IPS-15b (cell line): Measurements from ENCODE around the gene KRT24.

Experiments used
- H3K27me3 ChIP-seq: one replicate; pipeline ENCODE4 v1.6.1; 2013; ENCODE audit warnings: low read length; ENCODE audit not compliant: control insufficient read depth, insufficient read depth
- H3K36me3 ChIP-seq: one replicate; pipeline ENCODE4 v1.6.1; 2013; ENCODE audit warnings: low read length; ENCODE audit not compliant: control insufficient read depth, insufficient read depth
- H3K4me1 ChIP-seq: one replicate; pipeline ENCODE4 v1.6.1; 2013; ENCODE audit warnings: mild to moderate bottlenecking, low read length; ENCODE audit not compliant: control insufficient read depth, insufficient read depth
- H3K4me3 ChIP-seq: one replicate; pipeline ENCODE4 v1.5.1; 2013; ENCODE audit warnings: low read depth, low read length
- H3K9ac ChIP-seq: one replicate; pipeline ENCODE4 v1.6.1; 2013; ENCODE audit warnings: low read depth, mild to moderate bottlenecking, low read length
- H3K9me3 ChIP-seq: one replicate; pipeline ENCODE4 v1.6.1; 2013; ENCODE audit warnings: mild to moderate bottlenecking, low read length; ENCODE audit not compliant: control insufficient read depth, insufficient read depth

Gene KRT24

DNA sequence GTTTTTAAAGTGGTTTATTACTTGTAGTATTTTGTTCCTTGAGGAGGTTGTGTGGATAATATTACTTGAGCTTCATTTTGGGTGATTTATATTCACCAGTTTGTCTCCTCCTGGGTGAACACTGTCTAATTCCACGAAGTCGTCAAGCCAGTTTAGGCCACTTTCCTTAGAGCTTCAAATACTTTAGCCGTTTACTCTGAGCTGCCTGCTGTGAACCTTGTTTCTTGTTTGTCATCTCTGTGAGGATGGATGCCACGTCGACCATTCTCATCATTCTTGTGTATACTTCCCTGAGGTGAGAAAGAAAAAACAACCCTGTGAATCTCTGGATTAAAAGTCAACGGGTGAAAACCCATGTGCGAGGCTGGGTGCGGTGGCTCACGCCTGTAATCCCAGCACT is 9.0 kb downstream of the KRT24 start:
- Histone ChIP-seq H3K9me3 (no peaks in the 10 kb centered on the region), H3K4me3 (no peak overlapping the region), H3K36me3 (no peaks in the 10 kb centered on the region), H3K27me3 (no peaks in the 10 kb centered on the region), H3K9ac (no peak overlapping the region), H3K4me1 (no peaks in the 10 kb centered on the region)

DNA sequence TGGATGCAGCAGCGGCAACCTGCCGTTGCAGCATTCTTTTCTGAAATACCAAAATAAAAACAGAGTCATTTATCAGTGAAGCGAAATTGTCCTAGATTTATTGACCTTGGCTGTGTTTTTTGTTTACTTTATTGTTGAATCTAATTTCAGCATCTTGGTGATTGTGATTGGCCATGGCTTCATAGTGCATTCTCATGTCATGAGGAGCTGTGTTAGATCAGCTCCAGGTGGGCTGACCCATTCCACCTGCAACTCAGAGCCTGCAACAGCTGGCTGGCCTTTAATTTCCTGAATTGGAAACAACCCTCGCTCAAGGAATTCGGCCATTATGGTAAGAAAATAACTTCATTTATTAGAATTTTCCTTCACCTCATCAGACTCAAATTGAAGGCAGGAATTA is 16.4 kb downstream of the KRT24 start:
- Histone ChIP-seq H3K4me1 (no peaks in the 10 kb centered on the region), H3K4me3 (no peak overlapping the region), H3K27me3 (no peaks in the 10 kb centered on the region), H3K9ac (no peak overlapping the region), H3K36me3 (no peaks in the 10 kb centered on the region), H3K9me3 (no peaks in the 10 kb centered on the region)

DNA sequence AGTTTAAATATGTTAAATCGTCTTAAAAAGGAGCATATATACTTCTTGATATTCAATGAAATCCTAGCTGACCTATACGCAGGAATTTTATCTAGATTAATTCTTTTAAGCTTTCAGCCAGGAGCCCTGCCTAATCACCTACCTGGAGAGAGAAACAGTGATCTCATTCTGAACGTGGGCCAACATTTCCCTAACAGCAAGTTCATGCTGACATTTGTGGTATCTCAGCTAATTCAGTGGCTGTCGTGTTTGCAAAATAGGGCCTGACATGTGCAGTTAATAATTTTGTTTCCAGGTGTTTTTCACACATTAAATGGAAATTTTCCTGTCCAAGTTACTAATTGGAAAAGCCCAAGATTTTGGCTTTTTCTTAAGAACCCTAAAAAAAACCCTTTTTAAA is 17.4 kb downstream of the KRT24 start:
- Histone ChIP-seq H3K9me3 (no peaks in the 10 kb centered on the region), H3K4me1 (no peaks in the 10 kb centered on the region), H3K4me3 (no peak overlapping the region), H3K27me3 (no peaks in the 10 kb centered on the region), H3K9ac (no peak overlapping the region), H3K36me3 (no peaks in the 10 kb centered on the region)

DNA sequence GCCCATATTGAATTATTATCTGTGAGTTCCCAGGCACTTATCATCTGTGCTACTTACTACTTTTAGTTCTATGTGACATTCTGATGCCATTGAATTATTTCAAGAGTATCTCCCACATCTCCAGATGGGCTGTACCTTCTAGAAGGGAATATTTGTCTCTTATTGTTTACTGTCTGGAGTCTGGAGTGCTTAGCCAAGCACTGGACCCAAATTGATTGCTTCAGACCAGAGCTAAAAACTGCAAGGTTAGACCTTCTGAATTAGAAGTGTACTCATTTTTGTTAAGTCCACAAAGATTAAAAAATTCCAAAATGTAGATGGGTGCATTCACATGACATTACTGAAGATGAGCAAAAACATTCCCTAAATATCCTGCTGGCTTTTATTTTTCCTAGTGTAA is 22.6 kb downstream of the KRT24 start:
- Histone ChIP-seq H3K36me3 (no peaks in the 10 kb centered on the region), H3K27me3 (no peaks in the 10 kb centered on the region), H3K4me3 (no peak overlapping the region), H3K9me3 (no peaks in the 10 kb centered on the region), H3K4me1 (no peaks in the 10 kb centered on the region), H3K9ac (no peak overlapping the region)

DNA sequence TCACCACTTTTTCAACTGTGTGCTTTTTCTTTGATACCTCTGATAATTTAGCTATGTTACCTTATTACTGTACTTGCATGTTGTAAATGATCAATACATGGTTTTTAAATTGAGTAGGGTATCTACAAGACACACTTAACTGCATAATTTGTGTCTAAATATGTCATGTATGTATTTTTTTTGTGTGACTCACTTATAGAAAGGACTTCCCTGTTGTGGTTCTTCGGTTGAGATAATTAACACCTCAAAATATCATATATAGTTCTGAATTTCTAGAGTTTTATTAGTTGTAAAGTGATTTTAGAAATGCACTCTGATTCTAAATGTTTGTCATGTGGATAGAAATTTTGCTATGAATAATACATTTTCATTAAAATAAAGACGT is 24.0 kb downstream of the KRT24 start:
- Histone ChIP-seq H3K9ac (no peak overlapping the region), H3K27me3 (no peaks in the 10 kb centered on the region), H3K4me3 (no peak overlapping the region), H3K36me3 (no peaks in the 10 kb centered on the region), H3K9me3 (no peaks in the 10 kb centered on the region), H3K4me1 (no peaks in the 10 kb centered on the region)

DNA sequence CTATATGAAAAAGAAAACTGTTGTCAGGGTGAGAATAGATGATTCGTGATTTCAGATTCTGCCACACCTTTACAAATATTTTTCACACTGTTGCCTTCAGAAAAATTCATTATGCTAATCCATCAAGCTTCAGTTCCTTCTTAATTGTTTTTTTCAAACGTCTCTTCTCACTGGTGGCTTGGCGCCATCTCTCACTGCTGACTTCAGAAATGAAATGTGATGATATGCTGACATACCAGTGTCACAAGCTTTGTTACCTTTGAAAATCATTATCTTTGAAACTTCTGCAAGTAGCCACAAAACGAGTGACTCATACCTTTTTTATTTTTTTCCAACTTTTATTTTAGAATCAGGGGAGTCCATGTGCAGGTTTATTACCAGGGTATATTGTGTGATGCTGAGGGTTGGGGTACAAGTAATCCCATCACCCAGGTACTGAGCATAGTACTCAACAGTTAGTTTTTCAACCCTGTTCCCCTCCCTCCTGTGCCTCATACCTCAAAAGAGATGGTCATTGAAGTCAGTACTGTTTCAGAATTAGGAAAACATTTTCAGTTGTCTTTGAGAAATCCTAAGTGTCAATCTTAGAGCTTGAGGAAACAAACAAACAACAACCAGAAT is 24.5 kb downstream of the KRT24 start:
- no peaks in the 10 kb centered on the region for H3K4me1 ChIP-seq
- H3K9me3 ChIP-seq: no peaks in the 10 kb centered on the region
- H3K36me3 ChIP-seq: no peaks in the 10 kb centered on the region
- no peak overlapping the region for H3K4me3 ChIP-seq
- H3K27me3 ChIP-seq: no peaks in the 10 kb centered on the region
- no peak overlapping the region for H3K9ac ChIP-seq

DNA sequence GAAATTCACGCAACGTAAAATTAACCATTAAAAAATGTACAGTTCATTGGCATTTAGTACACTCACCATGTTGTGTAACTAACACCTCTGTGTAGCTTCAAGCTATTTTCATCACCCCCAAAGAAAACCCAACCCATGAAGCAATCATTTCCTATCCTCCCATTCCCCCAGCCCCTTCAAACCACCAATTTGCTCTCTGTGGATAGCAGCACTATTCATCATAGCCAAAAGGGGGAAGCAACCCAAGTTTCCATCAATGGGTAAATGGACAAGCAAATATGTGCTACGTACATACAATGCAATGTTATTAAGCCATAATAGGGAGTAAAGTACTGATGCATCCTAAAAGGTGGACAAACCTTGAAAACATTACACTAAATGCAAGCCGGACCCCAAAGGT is 27.6 kb downstream of the KRT24 start:
- Histone ChIP-seq H3K9me3 (no peaks in the 10 kb centered on the region), H3K27me3 (no peaks in the 10 kb centered on the region), H3K4me3 (no peak overlapping the region), H3K4me1 (peaks cover 6% of the 10 kb centered on the region), H3K36me3 (no peaks in the 10 kb centered on the region), H3K9ac (no peak overlapping the region)

DNA sequence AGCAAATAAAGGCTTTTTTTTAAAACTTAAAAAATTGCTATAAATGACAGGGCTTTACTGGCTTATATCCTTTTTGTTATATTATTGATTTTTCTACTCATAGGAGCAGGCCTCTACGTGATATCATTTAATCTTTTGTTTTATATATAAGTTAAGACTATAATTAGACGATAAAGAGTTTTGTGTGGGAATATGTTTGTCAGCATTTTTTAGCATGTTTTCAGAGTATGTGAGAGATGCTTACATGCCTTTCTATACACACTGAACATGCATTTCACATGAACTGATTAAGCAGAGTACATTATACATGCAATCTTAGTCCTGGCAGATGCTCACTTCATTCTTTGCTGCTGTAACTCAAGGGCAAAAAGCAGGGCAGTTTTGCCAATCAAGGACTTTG is 30.9 kb downstream of the KRT24 start:
- peaks cover 8% of the 10 kb centered on the region for H3K4me1 ChIP-seq
- no peak overlapping the region for H3K4me3 ChIP-seq
- no peaks in the 10 kb centered on the region for H3K9me3 ChIP-seq
- H3K27me3 ChIP-seq: no peaks in the 10 kb centered on the region
- H3K36me3 ChIP-seq: no peaks in the 10 kb centered on the region
- H3K9ac ChIP-seq: no peak overlapping the region

DNA sequence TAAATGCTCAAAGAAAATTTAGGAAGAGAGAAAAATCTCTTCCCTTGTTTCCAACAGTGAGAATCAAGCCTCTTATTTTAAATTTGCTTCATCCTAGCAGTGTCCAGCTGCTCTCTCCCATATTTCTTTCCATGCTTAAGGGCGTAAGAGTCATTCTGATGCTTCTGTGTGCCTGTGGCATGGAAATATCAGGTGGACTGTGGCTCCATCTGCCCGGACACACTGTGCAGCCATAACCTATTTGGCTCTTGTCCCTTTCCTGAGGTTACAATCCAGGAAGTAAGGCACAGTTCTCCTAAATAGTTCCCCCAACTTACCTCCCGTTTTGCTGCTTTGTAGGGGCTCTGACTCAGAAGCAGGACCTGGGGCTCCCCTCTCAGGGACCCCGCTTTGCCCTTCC is 32.3 kb downstream of the KRT24 start:
- no peaks in the 10 kb centered on the region for H3K9me3 ChIP-seq
- no peaks in the 10 kb centered on the region for H3K36me3 ChIP-seq
- H3K27me3 ChIP-seq: no peaks in the 10 kb centered on the region
- no peak overlapping the region for H3K4me3 ChIP-seq
- H3K9ac ChIP-seq: no peak overlapping the region
- peaks cover 8% of the 10 kb centered on the region for H3K4me1 ChIP-seq

DNA sequence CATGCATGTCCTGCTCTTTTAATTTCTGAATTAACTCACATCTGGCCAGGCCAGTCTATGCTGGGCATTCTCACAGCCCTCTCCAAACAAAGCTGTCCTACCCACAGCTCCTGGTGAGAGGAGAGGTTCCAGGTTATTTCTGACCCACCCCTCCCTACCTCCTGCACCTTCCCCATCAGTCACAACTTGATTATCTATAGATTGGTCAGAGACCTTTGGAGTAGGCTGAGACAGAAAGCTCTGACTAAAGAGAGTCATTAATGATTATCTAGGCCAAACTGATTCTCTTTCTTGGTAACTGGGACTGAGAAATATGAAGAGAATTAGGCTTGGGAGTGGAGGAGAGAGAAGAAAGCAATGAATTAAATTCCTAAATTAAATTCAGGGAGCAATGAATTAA is 37.2 kb downstream of the KRT24 start:
- H3K27me3 ChIP-seq: peaks cover 2% of the 10 kb centered on the region

DNA sequence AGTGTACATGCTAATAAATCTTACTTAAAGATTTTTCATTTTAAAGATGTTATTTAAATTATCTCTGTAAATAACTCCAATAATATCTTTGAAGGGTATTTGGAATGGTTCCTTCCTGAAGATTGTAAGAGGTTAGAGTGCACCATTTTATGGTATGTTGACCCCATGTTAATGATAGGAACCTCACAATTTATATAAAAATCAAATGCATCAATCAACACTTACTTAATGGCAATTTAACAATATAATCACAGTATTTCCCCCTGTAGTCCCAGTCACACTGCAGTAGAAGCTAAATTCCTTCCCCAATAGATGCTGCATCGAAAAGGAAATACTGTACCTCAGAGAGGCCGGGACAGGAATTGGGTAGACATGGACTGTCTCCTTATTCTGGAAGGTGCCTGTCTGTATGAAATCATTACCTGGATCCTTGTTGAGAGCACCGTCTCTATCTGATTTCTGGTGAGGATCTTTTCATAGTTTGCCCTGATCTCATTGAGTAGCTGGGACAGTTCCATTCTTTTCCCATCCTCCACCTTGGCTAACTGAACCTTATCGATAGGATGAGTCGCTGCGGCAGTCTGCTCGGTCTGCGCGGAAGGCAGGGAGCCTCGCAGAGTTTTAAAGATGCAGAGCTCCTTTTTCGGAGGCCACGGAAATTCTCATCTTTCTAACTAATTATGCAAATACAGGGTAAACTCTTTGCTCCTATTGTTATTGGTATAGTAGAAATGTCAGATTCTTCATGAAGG is 38.8 kb downstream of the KRT24 start, which contains the start of gene KRT222:
KRT222 (minus strand) TSS at position 596 of the 752 bp plus-strand sequence; CDS start at position 518, 78 bp downstream.
- Histone ChIP-seq H3K36me3 (no peaks in the 10 kb centered on the region), H3K9me3 (no peaks in the 10 kb centered on the region), H3K4me3 (peak within 1 kb of the TSS; percentile 45), H3K4me1 (peaks cover 2% of the 10 kb centered on the region), H3K27me3 (peaks cover 2% of the 10 kb centered on the region), H3K9ac (no peak within 1 kb of the TSS)

More for the DNA sequence above, 37.2 kb downstream of the KRT24 start:
- H3K4me1 ChIP-seq: peaks cover 7% of the 10 kb centered on the region
- no peak overlapping the region for H3K9ac ChIP-seq
- no peaks in the 10 kb centered on the region for H3K36me3 ChIP-seq
- H3K4me3 ChIP-seq: no peak overlapping the region
- no peaks in the 10 kb centered on the region for H3K9me3 ChIP-seq

DNA sequence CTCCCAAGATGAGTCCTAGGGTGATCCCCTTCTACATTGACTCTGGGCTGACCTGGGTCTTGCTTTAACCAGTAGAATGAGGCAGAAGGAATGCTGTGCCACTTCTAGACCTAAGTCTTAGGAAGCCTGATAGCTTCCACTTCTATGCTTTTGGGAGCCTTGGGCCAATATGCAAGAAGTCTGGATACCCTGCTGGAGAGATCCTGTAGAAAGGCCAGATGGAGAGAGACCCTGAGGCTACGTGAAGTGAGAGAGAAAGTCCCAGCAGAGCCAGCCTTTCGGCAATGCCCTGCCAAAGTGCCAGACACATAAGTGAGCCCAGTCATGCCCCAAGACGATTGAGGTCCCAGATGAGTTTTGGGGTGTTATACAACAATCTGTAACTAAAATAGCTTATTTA is 40.3 kb downstream of the KRT24 start:
- H3K4me3 ChIP-seq: no peak overlapping the region
- no peaks in the 10 kb centered on the region for H3K9me3 ChIP-seq
- peaks cover 2% of the 10 kb centered on the region for H3K4me1 ChIP-seq
- H3K9ac ChIP-seq: no peak overlapping the region
- peaks cover 2% of the 10 kb centered on the region for H3K27me3 ChIP-seq
- H3K36me3 ChIP-seq: no peaks in the 10 kb centered on the region
